ENCODE data around the gene CMTM4.

DNA sequence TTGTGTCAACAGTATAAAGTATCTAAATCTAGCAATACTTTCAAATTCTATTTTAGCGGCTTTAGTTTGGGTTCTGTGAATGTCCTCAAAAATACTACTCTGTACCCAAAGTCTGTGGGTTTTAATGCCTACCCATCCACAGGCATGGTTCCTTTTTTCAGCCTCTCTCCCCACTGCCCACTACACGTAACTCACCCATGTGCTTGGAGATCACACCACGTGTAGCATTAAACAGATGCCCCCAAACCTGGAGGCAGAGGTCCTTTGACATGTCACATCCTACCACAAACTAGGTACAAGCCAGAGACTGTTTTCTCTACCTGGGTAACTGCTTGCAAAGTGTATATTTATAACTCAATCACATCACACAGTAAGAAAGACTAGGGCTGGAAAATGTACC is 49.5 kb upstream of the CMTM4 start:
- TF ChIP-seq ARNTL (CRISPR knock-in tag; IDR thresholded peaks at IDR 0.05; ENCODE audit: borderline replicate concordance, low read depth) (no peak), ESRRG (CRISPR knock-in tag; IDR thresholded peaks at IDR 0.05) (no peak), BACH2 (CRISPR knock-in tag; IDR thresholded peaks at IDR 0.05; ENCODE audit: borderline replicate concordance) (no peak), ZNF8 (CRISPR knock-in tag; IDR thresholded peaks at IDR 0.05) (no peak), TCF4 (CRISPR knock-in tag; IDR thresholded peaks at IDR 0.05; ENCODE audit: borderline replicate concordance) (no peak), GLIS3 (CRISPR knock-in tag; IDR thresholded peaks at IDR 0.05) (no peak), SNAI2 (CRISPR knock-in tag; IDR thresholded peaks at IDR 0.05) (no peak), ZFP30 (CRISPR knock-in tag; IDR thresholded peaks at IDR 0.05) (no peak), ZFP3 (CRISPR knock-in tag; IDR thresholded peaks at IDR 0.05) (no peak), ZC3H10 (CRISPR knock-in tag; IDR thresholded peaks at IDR 0.05) (no peak)
- TF ChIP-seq, protein P1, sequence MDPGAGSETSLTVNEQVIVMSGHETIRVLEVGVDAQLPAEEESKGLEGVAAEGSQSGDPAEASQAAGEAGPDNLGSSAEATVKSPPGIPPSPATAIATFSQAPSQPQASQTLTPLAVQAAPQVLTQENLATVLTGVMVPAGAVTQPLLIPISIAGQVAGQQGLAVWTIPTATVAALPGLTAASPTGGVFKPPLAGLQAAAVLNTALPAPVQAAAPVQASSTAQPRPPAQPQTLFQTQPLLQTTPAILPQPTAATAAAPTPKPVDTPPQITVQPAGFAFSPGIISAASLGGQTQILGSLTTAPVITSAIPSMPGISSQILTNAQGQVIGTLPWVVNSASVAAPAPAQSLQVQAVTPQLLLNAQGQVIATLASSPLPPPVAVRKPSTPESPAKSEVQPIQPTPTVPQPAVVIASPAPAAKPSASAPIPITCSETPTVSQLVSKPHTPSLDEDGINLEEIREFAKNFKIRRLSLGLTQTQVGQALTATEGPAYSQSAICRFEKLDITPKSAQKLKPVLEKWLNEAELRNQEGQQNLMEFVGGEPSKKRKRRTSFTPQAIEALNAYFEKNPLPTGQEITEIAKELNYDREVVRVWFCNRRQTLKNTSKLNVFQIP (CRISPR knock-in tag; IDR thresholded peaks at IDR 0.05; ENCODE audit: borderline replicate concordance, low read depth) = no peak
- TF ChIP-seq, protein P2, sequence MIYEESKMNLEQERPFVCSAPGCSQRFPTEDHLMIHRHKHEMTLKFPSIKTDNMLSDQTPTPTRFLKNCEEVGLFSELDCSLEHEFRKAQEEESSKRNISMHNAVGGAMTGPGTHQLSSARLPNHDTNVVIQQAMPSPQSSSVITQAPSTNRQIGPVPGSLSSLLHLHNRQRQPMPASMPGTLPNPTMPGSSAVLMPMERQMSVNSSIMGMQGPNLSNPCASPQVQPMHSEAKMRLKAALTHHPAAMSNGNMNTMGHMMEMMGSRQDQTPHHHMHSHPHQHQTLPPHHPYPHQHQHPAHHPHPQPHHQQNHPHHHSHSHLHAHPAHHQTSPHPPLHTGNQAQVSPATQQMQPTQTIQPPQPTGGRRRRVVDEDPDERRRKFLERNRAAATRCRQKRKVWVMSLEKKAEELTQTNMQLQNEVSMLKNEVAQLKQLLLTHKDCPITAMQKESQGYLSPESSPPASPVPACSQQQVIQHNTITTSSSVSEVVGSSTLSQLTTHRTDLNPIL (CRISPR knock-in tag; IDR thresholded peaks at IDR 0.05; ENCODE audit: low read depth) = no peak
